Caco-2 (cell line): ENCODE results near the gene ST8SIA1. TPM values are rescaled to one million over a fixed set of nuclear protein-coding genes. Genes with fewer than 3 reads are reported as not detected.

Experiments
- BruUV-seq: library from RNA; stranded (reverse); fragments of 400-500 nt; replicated peaks from 2 replicates; lab custom pipeline; 2021; lab: Mats Ljungman, UMichigan
- CTCF ChIA-PET: fragments of 300-600 bp; sonication (Branson Sonifier 250); formaldehyde crosslinking; loops from one replicate; lab custom pipeline; 2022; ENCODE audit warnings: antibody characterized with exemption; lab: Charles Lee
- POLR2A ChIA-PET: fragments of 300-600 bp; sonication (Branson Sonifier 250); formaldehyde crosslinking; loops from one replicate; lab custom pipeline; 2022; ENCODE audit warnings: antibody characterized with exemption; lab: Charles Lee
- DNase-seq, 2 experiments: peaks; one replicate each; pipeline versions ENCODE4 v3.0.0 to v3.0.0-alpha.2; 2020 to 2022
- H3K27me3 ChIP-seq: replicated peaks from 2 replicates; pipeline ENCODE4 v1.6.0; 2011; ENCODE audit warnings: low read length; ENCODE audit not compliant: control insufficient read depth, insufficient read depth
- H3K36me3 ChIP-seq: 2 replicates; pipeline ENCODE4 v1.5.1; 2011; ENCODE audit warnings: low read length; ENCODE audit not compliant: control insufficient read depth, insufficient read depth
- H3K4me1 ChIP-seq: fragments of 250-450 bp; sonication (Bioruptor Pico); 2 replicates; pipeline ENCODE4 v1.5.1; 2020; ENCODE audit warnings: mild to moderate bottlenecking
- H3K4me3 ChIP-seq: 2 replicates; pipeline ENCODE4 v1.5.1; 2011; ENCODE audit warnings: low read depth, mild to moderate bottlenecking, control low read depth, low read length
- H3K9me3 ChIP-seq: fragments of 250-450 bp; sonication (Bioruptor Pico); 2 replicates; pipeline ENCODE4 v1.5.1; 2020; ENCODE audit warnings: mild to moderate bottlenecking, moderate library complexity
- H3K27ac Mint-ChIP-seq: one replicate; pipeline ENCODE4 v1.8.0; 2022; ENCODE audit warnings: mixed read lengths; ENCODE audit not compliant: unreplicated experiment
- H3K27me3 Mint-ChIP-seq: one replicate; pipeline ENCODE4 v1.8.0; 2022; ENCODE audit warnings: mixed read lengths; ENCODE audit not compliant: insufficient read depth, unreplicated experiment
- H3K36me3 Mint-ChIP-seq: one replicate; pipeline ENCODE4 v1.8.0; 2022; ENCODE audit warnings: mild to moderate bottlenecking, mixed read lengths; ENCODE audit not compliant: insufficient read depth, unreplicated experiment
- H3K4me1 Mint-ChIP-seq: one replicate; pipeline ENCODE4 v1.8.0; 2022; ENCODE audit warnings: low read depth, mixed read lengths; ENCODE audit not compliant: unreplicated experiment
- H3K4me3 Mint-ChIP-seq: one replicate; pipeline ENCODE4 v1.8.0; 2022; ENCODE audit warnings: mild to moderate bottlenecking, moderate library complexity, mixed read lengths; ENCODE audit not compliant: unreplicated experiment
- H3K9me3 Mint-ChIP-seq: one replicate; pipeline ENCODE4 v1.8.0; 2022; ENCODE audit warnings: mixed read lengths; ENCODE audit not compliant: unreplicated experiment
- intact Hi-C: fragments of 100-400 bp; cut with micrococcal nuclease; formaldehyde crosslinking; loops from one replicate; pipeline ENCODE4 v1.10.0; 2022; ENCODE audit not compliant: unreplicated experiment
- total RNA-seq: library from RNA; stranded (reverse); gene quantifications from 2 replicates; pipeline ENCODE4 v1.2.3, GENCODE V29; 2022
- TF ChIP-seq, protein P1 (sequence below), 2 experiments: fragments of 200-600 bp in 1 of 2; IDR thresholded peaks; 1 replicate in 1 of 2; 2 replicates in 1 of 2; pipeline versions ENCODE4 v1.5.1 to v1.8.0; 2011 to 2022; ENCODE audit warnings: antibody characterized with exemption in 1 of 2, control low read depth in 1 of 2, inconsistent platforms in 1 of 2, low read depth in 1 of 2, low read length in 1 of 2, mild to moderate bottlenecking in 1 of 2, moderate library complexity in 1 of 2; ENCODE audit not compliant: insufficient read depth in 1 of 2, severe bottlenecking in 1 of 2, unreplicated experiment in 1 of 2

Gene ST8SIA1
- total RNA-seq, 1 experiment from 2014 or later = not detected

DNA sequence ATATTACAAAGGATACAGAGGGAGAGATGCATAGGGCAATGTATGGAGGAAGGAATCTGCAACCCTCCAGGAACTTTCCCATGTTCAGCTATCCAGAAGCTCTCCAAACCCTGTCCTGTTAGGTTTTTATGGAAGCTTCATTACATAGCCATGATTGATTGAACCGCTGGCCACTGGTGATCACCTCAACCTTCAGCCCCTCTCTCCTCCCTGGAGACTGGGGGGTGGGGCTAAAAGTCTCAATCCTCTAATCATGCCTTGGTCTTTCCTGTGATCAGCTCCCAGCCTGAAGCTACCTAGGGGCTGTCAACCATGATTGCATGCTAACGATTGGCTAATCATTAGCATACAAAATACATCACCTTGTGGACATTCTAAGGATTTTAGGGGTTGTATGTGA, 123.4 kb downstream of the ST8SIA1 start:
- Histone ChIP-seq H3K4me3 (no peak overlapping the region), H3K27me3 (no peaks in the 10 kb centered on the region), H3K4me1 (no peaks in the 10 kb centered on the region), H3K36me3 (no peaks in the 10 kb centered on the region), H3K9me3 (no peaks in the 10 kb centered on the region)
- H3K36me3 Mint-ChIP-seq = no peaks in the 10 kb centered on the region
- H3K27ac Mint-ChIP-seq = no peak overlapping the region
- no TSS peak for BruUV-seq
- peaks cover 9% of the 10 kb centered on the region for H3K9me3 Mint-ChIP-seq
- ChIA-PET CTCF (no interaction called here), POLR2A (no interaction called here)
- H3K4me3 Mint-ChIP-seq = no peak overlapping the region
- H3K4me1 Mint-ChIP-seq = no peaks in the 10 kb centered on the region
- DNase-seq = no peak
- intact Hi-C loops = no loop called here
- H3K27me3 Mint-ChIP-seq = peaks cover 10% of the 10 kb centered on the region
- TF ChIP-seq, protein P1, sequence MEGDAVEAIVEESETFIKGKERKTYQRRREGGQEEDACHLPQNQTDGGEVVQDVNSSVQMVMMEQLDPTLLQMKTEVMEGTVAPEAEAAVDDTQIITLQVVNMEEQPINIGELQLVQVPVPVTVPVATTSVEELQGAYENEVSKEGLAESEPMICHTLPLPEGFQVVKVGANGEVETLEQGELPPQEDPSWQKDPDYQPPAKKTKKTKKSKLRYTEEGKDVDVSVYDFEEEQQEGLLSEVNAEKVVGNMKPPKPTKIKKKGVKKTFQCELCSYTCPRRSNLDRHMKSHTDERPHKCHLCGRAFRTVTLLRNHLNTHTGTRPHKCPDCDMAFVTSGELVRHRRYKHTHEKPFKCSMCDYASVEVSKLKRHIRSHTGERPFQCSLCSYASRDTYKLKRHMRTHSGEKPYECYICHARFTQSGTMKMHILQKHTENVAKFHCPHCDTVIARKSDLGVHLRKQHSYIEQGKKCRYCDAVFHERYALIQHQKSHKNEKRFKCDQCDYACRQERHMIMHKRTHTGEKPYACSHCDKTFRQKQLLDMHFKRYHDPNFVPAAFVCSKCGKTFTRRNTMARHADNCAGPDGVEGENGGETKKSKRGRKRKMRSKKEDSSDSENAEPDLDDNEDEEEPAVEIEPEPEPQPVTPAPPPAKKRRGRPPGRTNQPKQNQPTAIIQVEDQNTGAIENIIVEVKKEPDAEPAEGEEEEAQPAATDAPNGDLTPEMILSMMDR (IDR thresholded peaks at IDR 0.05; ENCODE audit: insufficient read depth in 1 of 2, low read depth in 1 of 2, low read length in 1 of 2, severe bottlenecking in 1 of 2, unreplicated experiment in 1 of 2) = no peak

DNA sequence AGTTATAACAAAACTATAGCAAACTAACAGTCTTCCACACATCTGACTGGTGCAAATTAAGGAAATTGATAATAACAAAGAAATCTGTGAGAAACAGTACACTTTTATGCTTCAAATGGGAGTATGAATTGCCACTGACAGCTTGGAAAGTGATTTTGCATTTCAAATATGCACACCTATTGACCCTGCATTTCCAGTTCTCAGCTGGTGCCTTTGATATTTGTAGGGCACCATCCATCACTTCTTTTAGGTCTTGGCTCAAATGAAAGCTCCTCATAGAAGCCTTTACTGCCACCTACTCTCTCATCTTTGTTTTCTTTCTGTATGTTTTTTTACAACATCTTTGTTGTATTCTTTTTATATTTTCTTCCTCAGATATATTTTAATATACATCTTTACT, 125.1 kb downstream of the ST8SIA1 start:
- peaks cover 17% of the 10 kb centered on the region for H3K9me3 Mint-ChIP-seq
- H3K9me3 ChIP-seq = no peaks in the 10 kb centered on the region; the same call in 1 of the 2 replicates
- H3K4me1 ChIP-seq = no peaks in the 10 kb centered on the region
- H3K36me3 Mint-ChIP-seq = no peaks in the 10 kb centered on the region
- H3K4me3 Mint-ChIP-seq = no peak overlapping the region
- H3K4me3 ChIP-seq = no peak overlapping the region
- H3K4me1 Mint-ChIP-seq = no peaks in the 10 kb centered on the region
- H3K36me3 ChIP-seq = no peaks in the 10 kb centered on the region
- no TSS peak for BruUV-seq
- H3K27ac Mint-ChIP-seq = no peak overlapping the region
- H3K27me3 ChIP-seq = no peaks in the 10 kb centered on the region
- intact Hi-C loops = no loop called here
- CTCF ChIA-PET = no interaction called here
- DNase-seq = no peak
- TF ChIP-seq, protein P1 (IDR thresholded peaks at IDR 0.05; ENCODE audit: insufficient read depth in 1 of 2, low read depth in 1 of 2, low read length in 1 of 2, severe bottlenecking in 1 of 2, unreplicated experiment in 1 of 2) = no peak
- H3K27me3 Mint-ChIP-seq = peaks cover 13% of the 10 kb centered on the region
- POLR2A ChIA-PET = no interaction called here

DNA sequence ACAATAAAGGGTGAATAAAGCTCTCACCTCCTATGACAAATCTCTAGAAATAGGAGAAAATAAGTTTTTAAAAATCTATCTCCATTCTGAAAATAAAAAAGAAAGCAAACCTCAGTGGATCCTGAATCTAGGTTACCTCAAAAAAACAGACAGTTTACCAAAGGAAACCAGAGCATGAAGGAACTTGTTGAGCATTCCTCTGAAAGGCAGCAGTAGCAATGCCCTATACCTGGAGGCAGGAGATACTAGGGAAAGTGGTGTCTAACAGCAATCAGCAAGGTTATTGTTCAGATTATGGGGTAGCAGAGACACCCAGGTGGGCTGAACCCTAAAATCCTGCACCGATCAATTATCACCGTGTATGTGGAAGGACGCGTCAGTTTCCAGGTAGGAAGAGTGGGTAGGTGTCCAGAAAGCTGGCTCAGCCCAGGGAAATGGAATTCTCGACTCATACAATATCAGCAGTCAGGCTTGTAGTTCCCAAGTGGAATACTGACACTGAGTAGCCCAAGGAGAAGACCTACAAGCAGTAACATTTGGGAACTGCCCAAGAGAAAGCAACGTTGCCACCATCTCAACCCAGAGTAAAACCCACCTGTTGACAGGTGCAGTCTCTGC, 128.3 kb downstream of the ST8SIA1 start:
- no peaks in the 10 kb centered on the region for H3K36me3 Mint-ChIP-seq
- Histone ChIP-seq H3K4me3 (no peak overlapping the region), H3K9me3 (no peaks in the 10 kb centered on the region; the same call in 1 of the 2 replicates), H3K27me3 (no peaks in the 10 kb centered on the region), H3K36me3 (no peaks in the 10 kb centered on the region), H3K4me1 (no peaks in the 10 kb centered on the region)
- no TSS peak for BruUV-seq
- TF ChIP-seq, protein P1 (IDR thresholded peaks at IDR 0.05; ENCODE audit: insufficient read depth in 1 of 2, low read depth in 1 of 2, low read length in 1 of 2, severe bottlenecking in 1 of 2, unreplicated experiment in 1 of 2) = no peak
- H3K27me3 Mint-ChIP-seq = peaks cover 17% of the 10 kb centered on the region
- no peak for DNase-seq
- no peak overlapping the region for H3K27ac Mint-ChIP-seq
- intact Hi-C loops = no loop called here
- ChIA-PET CTCF (no interaction called here), POLR2A (no interaction called here)
- H3K9me3 Mint-ChIP-seq = peaks cover 24% of the 10 kb centered on the region
- no peaks in the 10 kb centered on the region for H3K4me1 Mint-ChIP-seq
- no peak overlapping the region for H3K4me3 Mint-ChIP-seq
